SIG-M5 treated with dmso at 0.1 percent for 504 hours (cell line): ENCODE measurements around the gene RUNDC1.
"Not testable (repeated sequence)": the region's sequence is repeated elsewhere in the genome, so short reads cannot be mapped to it uniquely, and the experiment has no call there.

Experiments used
- DNase-seq: peaks from one replicate; lab custom pipeline; 2025; ENCODE audit not compliant: unreplicated experiment; lab: John Stamatoyannopoulos, UW

The RUNDC1 gene

DNA sequence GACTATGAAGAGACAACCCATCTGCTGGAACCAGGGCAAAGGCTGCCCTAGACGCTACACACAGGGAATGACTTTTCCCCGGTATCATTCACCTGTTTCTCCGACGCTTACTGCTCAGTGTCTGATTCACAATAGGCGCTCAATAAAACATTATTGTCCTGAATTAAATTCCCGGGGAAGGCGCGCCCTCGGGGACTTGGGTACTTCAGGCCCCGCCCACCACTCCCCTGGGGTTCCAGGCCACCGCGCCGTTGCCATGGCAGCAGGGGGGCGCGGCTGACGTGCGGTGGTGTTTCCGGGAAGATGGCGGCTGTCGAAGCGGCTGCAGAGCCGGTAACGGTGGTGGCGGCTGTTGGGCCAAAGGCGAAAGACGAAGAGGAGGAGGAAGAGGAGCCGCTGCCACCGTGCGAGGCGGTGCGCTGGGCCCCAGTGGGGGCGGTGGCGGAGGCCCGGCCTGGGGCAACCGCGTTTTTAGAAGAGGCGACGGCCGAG is at the start of gene RUNDC1:
Gene RUNDC1 (plus strand): TSS at position 292 of the 492 bp plus-strand sequence. CDS start 12 bp downstream, at position 304.
- peak; percentile 78 for DNase-seq

DNA sequence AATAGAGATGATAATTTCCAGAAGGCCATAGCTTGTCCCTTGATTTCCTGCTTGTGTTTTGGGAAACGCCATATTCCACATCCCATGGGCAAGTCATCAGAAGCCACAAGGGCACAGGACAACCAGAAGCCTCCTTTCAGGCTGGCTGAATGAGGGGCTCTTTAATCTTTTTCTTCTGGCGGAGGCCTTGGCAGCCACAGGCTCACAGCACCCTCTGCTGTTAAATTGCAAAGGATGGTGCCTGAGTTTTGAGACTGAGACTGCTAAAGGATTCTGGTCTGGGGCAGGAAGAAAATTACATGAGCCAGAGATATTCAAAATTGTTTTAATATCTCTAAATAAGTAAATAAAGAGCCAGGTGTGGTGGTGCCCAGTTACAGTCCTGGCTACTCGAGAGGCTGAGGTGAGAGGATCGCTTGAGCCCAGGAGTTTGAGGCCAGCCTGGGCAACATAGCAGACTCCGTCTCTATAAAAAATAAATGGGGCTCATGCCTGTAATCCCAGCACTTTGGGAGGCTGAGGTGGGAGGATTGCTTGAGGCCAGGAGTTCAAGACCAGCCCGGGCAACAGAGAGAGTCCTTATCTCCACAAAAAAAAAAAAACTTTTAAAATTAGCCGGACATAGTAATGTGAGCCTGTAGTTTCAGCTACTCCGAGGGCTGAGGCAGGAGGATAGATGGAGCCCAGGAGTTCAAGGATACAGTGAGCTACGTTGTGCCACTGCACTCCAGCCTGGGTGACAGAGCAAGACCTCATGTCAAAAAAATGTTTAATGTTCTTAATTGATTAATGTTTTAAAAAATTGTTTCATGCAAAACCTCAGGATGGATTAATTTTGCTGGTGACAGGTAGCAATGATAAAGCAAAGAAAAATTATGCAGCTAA is 42.4 kb upstream of the RUNDC1 start:
- peak; percentile 68 for DNase-seq

DNA sequence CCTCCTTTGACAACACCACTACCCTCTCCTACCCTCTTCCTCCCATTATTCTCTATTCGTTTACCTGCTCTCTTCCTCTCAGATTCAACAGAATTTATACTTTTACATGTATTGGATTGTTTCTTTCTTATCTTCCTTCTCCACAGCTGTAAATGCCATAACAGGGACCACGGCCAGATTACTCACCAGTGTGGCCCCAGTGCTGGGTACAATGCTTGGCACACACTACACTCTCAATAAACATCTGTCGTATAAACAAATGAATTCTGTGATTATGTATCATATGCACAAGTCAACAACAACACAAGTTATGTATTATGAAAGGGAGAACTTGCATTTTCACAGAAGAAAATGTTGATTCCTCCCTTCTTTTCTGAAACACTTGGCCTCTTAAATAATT is 36.2 kb upstream of the RUNDC1 start:
- no peak for DNase-seq

DNA sequence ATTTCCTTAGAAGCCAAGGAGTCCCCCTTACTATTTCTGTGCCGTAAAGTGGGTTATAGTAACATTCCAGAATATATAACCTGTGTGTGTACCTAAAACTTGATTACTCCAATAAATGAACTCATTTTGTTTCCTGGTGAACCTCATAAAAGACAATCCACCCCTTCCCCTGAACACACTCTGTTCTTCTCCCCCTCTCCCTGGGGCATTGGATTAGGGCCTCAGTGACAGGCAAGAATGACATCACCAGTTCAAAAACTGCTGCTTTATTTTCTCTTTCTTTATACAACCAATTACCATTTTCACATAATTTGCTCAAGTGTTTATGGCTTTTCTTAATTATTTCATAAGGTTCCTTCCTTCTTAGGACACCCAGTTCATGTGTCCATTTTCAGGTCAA is 33.6 kb upstream of the RUNDC1 start:
- no peak for DNase-seq

DNA sequence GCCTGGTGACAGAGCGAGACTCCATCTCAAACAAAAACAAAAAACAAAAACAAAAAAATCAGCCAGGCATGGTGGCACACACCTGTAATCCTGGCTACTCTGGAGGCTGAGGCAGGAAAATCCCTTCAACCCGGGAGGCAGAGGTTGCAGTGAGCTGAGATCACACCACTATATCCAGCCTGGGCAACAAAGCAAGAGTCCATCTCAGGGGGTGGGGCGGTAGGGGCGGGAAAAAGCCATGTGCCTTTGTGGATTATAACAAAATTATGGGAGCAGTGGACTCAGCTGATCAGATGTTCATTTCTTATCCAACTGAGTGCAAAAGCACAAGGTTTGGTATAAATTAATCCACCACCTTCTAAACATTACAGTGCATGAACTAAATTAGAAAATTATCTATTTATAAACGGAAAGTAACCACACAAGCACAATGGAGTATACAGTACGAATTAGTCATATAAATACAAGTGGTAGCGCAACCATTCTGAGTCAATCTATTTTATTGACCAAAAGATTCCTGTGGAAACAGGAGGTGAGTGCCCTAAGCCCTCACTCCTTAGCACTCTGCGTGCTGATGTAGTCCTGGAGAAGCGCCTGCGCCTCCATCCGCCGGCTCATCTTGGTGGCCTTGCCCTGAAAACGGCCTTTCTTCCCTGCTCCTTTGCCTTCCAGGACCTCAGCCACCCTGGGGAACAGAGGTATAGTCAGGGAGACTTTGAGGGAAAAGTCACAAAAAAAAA is 30.2 kb upstream of the RUNDC1 start:
- DNase-seq: no peak

DNA sequence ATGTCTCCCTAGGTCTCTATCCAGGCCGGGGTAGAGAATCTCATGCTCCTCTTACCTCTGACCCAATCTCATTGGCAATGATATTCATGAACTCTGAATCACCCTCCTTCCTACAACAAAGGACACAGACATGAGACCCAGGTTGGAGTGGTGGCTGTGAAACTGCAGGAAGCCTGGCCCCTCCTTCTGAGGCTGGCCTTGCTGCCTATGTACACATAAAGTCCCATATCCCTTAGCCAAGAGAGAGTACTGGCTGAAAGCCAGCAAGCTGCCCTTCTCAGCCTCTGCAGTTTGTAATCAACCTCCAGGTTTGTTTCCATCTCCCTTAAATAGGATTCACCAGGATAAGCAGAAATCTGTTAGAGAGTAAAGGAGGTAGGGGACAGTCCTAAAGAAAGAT is 26.7 kb upstream of the RUNDC1 start:
- DNase-seq: no peak

DNA sequence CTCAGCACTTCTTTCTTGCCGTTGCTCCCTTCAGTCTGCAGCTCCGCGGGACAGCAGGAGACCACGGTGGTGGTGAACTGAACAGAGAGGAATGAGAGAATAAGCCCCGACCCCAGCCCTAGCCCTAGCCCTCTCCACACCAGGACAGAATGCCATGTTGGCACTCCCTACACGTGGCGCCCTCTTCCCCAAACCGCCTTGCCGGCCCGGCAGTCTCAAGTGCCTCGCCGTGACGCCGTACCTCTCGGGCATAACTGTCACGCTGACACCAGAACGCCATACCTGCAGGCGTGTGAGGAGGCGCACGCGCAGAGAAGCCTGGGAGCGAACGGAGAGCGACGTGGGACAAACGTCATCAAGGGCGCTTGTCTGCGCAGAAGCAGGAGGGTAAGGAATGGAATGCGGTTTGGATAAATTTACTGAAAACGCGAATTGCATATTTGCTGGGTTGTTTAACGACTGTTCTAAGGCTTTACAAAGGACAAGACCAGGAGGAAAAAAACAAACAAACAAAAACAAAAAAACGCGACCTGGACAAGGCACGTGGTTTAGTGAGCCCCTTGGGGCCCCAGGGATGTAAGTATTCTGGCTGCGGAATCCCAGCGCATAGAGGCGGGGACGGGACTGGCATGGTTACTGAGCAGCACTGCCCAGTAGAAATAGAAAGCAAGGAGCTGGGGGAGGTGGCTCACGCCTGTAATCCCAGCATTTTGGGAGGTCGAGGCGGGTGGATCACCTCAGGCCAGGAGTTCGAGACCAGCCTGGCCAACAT is 16.0 kb upstream of the RUNDC1 start, which contains the start of gene AARSD1:
Gene AARSD1 (minus strand): TSS at position 294 of the 772 bp plus-strand sequence. CDS start 14 bp downstream, at position 280.
- DNase-seq: peak; percentile 93

DNA sequence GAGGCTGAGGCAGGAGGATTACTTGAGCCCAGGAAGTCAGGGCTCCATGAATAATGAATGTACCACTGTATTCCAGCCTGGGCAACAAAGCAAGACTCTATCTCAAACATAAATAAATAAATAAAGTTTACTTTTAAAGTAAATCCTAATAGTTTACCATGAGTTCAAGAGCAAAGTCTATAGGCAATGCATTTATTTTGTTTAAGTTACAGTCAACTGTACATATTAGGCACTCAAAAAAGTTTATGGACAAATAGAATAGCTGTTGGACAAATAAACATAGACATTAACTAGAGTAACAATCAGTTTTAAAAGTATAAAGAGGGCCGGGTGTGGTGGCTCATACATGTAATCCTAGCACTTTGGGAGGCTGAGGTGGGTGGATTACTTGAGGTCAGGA is 12.4 kb upstream of the RUNDC1 start:
- no peak for DNase-seq

DNA sequence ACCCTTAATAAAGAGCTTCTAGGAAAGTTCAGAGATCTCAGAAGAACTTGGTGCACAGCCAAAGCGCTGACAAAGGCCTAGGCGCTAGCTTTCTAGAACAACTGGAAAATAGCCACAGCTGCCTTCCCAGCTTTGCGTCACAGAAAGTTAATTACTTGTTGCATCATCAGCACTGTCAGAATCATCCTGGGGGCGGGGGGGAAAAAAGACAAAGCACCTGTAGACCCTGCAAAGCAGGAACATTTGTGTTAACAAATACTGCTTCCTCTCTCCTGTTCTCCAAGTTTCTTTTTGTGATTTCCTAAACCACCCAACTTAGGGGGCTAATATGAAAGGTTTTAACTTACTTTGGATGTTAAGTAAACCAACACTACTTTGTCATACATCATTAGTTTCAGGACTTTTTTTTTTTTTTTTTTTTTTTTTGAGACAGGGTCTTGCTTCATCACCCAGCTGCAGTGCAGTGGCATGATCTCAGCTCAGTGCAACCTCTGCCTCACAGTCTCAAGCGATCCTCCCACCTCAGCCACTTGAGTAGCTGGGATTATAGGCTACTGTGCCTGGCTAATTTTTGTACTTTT is 11.3 kb upstream of the RUNDC1 start:
- DNase-seq: peak; percentile 46

DNA sequence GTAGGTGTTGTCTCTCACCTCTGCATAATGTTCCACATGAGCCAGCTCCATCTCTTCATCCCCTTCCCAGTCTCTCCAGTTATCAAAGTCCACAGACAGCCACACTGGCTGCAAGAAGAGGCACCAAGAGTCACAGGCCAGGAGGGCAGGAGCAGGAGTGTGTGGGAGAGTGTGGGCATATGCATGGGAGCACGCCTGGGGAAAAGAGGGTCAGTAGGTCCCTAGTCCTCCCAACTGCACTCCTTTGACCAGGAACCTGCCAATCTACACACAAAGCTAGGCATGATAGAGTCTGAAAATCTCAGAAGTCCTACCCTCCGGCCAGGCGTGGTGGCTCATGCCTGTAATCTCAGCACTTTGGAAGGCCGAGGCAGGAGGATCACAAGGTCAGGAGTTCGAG is 8.8 kb upstream of the RUNDC1 start:
- no peak for DNase-seq

DNA sequence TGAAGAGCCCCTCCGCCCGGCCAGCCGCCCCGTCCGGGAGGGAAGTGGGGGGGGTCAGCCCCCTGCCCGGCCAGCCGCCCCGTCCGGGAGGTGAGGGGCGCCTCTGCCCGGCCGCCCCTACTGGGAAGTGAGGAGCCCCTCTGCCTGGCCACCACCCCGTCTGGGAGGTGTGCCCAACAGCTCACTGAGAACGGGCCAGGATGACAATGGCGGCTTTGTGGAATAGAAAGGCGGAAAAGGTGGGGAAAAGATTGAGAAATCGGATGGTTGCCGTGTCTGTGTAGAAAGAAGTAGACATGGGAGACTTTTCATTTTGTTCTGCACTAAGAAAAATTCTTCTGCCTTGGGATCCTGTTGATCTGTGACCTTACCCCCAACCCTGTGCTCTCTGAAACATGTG is 7.0 kb upstream of the RUNDC1 start:
- DNase-seq: not testable (repeated sequence)

DNA sequence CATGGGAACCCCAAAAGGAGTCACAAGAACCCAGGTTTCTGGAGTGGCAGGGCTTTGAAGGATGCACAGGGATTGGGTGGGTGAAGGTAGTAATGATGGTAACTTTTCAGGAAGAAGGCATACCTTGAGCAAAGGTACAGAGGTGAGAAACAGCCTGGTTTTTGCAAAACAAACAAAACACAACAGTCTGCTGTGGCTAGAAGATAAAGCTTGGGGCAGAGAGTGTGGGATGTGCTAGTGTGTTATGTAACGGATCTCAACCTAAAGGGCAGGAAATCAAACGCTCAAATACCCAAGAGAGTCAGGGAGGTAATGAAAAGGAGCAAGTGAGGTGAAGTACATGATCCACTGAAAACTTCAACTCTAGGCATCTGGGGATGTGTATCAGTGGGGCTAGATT is 5.1 kb upstream of the RUNDC1 start:
- no peak for DNase-seq

DNA sequence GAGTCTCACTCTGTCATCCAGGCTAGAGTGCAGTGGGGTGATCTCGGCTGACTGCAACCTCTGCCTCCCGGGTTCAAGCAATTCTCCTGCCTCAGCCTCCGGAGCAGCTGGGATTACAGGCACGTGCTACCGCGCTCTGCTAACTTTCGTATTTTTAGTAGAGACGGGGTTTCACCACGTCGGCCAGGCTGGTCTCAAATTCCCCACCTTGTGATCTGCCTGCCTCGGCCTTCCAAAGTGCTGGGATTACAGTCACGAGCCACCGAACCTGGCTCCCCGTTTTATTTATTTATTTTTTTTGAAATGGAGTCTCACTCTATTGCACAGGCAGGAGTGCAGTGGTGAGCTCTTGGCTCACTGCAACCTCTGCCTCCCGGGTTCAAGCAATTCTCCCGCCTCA is 4.7 kb upstream of the RUNDC1 start:
- DNase-seq: not testable (repeated sequence)

DNA sequence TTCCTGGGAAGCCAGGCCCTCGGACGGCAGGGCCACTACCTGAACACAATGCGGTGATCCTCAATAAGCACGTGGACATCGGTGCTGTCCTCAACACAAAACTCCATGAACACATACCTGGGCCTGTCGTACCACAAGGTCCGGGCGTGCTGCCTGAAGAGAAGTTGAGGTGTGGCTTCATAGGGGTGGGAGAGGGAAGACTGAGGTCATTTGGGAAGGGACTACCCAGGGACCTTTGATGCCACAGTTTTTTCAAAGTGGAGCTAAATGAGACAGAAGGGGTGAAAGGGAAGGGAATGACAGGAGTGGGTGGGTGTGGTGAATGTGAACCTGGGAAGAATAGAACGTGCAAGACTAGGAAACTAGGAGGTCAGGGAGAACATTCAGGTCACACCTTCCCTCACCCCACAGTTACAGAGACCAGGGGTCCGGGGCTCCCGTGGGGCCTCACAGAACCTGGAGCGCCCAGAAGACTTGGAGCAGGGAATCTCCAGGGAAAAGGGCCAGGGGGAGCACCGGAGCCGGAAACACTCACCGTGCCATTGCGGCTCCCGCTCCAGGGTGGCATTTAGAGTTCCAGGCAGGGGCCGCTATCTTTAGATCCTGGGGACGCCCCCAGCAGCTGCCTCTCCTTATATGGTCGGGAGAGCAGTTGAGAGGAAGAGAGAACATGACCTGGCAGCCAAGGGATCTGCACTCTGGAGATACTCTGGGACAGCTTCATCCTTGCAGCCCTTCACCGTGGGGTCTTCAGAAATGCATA is 673 bp upstream of the RUNDC1 start, which contains the start of gene PTGES3L:
Gene PTGES3L (minus strand): TSS at position 570 of the 763 bp plus-strand sequence. CDS start 27 bp downstream, at position 543.
- DNase-seq: peak; percentile 69

DNA sequence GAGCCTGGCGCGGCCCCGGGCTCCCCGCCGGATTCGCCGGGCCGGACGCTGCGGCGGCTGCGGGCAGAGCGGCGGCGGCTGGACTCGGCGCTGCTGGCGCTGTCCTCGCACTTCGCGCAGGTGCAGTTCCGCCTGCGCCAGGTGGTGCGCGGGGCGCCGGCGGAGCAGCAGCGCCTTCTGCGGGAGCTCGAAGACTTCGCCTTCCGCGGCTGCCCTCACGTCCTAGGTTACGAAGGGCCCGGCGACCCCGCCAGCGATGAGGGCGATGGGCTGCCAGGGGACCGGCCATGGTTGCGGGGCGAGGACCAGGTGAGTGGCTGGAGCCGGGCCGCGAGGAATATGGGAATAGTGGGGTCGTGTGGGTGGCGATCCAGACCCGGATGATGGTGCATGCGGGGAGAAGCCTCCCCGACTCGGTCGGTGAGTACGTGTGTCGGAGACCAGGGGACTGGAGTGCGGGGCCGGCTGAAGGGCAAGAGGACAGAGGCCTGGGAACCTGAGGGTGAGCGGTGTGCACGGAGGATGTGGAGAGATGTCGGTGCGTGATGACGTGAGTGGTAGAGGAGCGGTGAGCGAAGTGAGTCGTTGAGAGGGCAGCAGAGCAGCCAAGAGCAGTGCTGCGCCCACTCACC is 517 bp downstream of the RUNDC1 start:
- peak; percentile 69 for DNase-seq

DNA sequence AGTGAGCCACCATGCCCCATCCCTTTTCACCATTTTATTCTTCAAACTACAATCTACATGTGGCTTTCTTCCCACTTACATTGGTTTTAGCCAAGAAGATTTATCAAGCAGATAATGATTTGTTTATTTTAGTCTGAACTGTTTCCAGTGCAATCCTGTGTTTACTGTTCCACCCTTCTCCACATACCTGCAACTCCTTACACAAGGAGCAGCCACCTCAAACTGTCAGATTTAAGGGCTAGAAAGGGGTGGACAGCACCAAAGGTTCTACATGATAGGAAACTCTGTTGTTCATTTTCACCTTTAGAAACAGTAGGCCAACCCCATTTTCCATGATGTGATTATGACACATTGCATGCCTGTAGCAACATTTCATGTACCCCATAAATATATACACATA is 1.9 kb downstream of the RUNDC1 start:
- DNase-seq: no peak

DNA sequence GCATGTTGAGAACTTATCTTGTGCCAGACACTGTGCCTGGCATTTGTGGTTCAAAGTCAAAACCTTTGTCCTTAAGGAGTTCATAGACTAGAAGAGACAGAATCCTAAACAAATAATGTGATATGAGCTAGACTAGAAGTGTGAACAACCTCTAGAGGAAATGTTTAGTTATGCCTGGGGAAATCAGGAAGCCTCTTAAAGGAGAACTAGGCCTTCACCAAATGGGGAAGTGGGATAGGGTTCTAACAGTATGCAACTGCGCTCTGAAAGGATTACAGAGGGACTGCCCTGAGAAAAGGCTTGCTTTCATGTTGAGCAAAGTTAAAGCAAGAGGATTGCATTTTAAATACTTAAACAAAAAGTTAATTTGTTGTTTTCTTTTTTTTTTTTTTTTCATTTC is 4.9 kb downstream of the RUNDC1 start:
- peak; percentile 96 for DNase-seq

DNA sequence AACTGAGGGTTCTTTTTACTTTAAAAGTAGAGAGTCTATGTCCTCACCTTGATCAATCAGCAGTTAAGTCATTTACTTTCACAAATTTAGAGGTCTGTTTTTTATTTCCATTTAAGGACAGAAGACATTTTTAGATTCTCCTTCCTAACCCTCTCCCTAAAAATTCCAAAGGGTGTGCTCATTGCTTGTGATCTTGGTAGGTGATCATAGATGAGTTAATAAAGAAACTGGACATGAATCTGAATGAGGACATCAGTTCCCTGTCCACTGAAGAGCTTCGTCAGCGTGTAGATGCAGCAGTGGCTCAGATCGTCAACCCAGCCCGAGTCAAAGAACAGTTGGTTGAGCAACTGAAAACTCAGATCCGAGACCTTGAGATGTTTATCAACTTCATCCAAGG is 8.8 kb downstream of the RUNDC1 start:
- no peak for DNase-seq
